Neuron (in vitro differentiated cells): ENCODE data around the gene GNS.

Source experiments
- H2AFZ ChIP-seq: one replicate; pipeline ENCODE4 v1.6.1; 2013; ENCODE audit warnings: low read depth, mild to moderate bottlenecking, inconsistent platforms, low read length, moderate library complexity
- H3K27me3 ChIP-seq: one replicate; pipeline ENCODE4 v1.6.1; 2013; ENCODE audit warnings: low read length; ENCODE audit not compliant: insufficient read depth
- H3K36me3 ChIP-seq: one replicate; pipeline ENCODE4 v1.6.1; 2013; ENCODE audit warnings: low read length; ENCODE audit not compliant: insufficient read depth
- H3K4me1 ChIP-seq: one replicate; pipeline ENCODE4 v1.6.1; 2013; ENCODE audit warnings: low read length; ENCODE audit not compliant: insufficient read depth
- H3K4me3 ChIP-seq: 2 replicates; pipeline ENCODE4 v1.5.1; 2013; ENCODE audit warnings: mild to moderate bottlenecking, low read length, moderate library complexity
- H3K9me3 ChIP-seq: one replicate; pipeline ENCODE4 v1.6.1; 2013; ENCODE audit warnings: low read length

Gene GNS

GRCh38 chr12:64757771-64758170, 1.4 kb downstream of the GNS start:
- no peaks in the 10 kb centered on the region for H3K27me3 ChIP-seq
- H3K9me3 ChIP-seq: no peaks in the 10 kb centered on the region
- H3K4me3 ChIP-seq: no peak overlapping the region
- H3K4me1 ChIP-seq: peaks cover 7% of the 10 kb centered on the region
- H3K36me3 ChIP-seq: peaks cover 4% of the 10 kb centered on the region
- no peak overlapping the region for H2AFZ ChIP-seq

DNA sequence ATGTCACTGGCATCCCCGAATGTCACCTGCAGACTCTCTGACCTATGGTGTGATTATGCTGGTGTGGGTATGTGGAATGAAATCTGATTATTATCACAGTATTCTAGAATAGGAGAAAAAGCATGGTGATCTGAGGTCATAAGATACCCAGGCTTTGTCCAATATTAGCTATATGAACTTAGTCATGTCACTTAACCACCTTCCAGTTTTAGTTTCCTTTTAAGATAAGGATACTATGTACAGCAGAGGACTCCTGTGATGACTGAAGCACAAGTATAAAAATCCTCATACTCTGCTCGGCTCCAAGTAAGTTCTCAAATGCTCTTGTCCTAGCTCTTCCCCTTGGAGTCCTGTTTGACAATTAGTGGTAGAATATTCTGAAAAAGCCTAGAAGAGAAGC, 2.8 kb downstream of the GNS start:
- peaks cover 7% of the 10 kb centered on the region for H3K4me1 ChIP-seq
- peaks cover 9% of the 10 kb centered on the region for H3K36me3 ChIP-seq
- no peak overlapping the region for H3K4me3 ChIP-seq

DNA sequence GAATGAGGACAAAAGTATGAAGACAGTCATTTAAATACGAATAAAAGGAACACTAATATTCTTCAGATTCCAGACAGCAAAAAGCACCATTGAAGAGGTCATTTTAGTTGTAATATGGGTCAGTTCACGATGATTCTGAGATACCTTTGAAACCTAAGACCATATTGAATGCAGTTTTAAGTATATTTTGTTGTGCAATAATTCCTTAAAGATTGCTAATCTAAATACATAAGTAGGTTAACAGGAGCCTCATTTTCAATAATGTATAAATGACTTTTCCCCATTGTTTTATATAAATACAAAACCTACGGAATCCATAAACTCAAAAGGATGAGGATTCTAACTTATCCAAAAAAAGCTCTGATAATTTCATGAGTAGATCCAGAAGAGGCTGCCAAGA, 5.8 kb downstream of the GNS start:
- peaks cover 4% of the 10 kb centered on the region for H3K4me1 ChIP-seq
- H3K27me3 ChIP-seq: no peaks in the 10 kb centered on the region
- H3K9me3 ChIP-seq: peaks cover 2% of the 10 kb centered on the region
- peaks cover 19% of the 10 kb centered on the region for H3K36me3 ChIP-seq
- no peak overlapping the region for H2AFZ ChIP-seq
- no peak overlapping the region for H3K4me3 ChIP-seq

More for the DNA sequence above, 2.8 kb downstream of the GNS start:
- no peaks in the 10 kb centered on the region for H3K9me3 ChIP-seq
- H3K27me3 ChIP-seq: no peaks in the 10 kb centered on the region
- no peak overlapping the region for H2AFZ ChIP-seq

DNA sequence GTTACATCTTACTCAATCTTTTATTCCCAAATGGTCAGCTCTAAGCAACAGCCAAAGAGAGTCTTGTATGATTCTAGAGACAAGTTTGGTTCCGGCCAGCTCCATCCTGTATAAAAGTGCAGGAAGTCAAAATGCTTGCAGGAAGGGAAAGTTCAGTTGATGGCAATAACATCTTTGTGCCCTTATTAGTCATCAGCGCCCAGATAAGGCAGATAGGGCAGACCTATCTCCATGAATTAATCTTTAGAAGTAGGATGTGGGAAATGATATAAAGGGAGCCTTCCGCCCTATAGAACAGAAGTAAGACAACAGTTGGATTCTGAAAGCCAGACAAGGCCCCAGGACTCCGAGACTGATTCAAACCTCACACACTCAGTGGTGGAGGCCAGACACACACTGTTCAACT, 6.4 kb downstream of the GNS start:
- H3K4me3 ChIP-seq: no peak overlapping the region
- H3K36me3 ChIP-seq: peaks cover 19% of the 10 kb centered on the region
- no peak overlapping the region for H2AFZ ChIP-seq

DNA sequence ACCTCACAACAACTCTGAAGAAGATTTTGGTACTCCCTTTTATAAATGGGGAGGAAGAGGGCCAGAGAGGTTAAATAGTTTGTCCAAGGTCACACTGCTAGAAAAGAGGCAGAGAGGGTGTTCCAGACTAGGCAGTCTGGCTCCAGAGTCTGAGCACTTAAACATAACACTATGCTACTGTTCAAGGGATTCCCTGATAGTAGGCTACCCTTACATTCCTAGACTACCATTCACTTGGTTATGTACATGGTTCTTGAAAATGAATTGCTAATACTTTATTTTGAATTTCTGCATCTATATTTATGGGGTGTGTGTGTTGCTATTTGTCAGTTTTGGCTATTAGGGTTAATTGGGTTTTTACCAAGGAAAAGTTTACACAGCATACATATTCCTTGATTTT, 7.2 kb downstream of the GNS start:
- Histone ChIP-seq H3K4me1 (no peaks in the 10 kb centered on the region), H2AFZ (no peak overlapping the region), H3K27me3 (no peaks in the 10 kb centered on the region), H3K36me3 (peaks cover 19% of the 10 kb centered on the region), H3K4me3 (no peak overlapping the region), H3K9me3 (peaks cover 2% of the 10 kb centered on the region)

More for the DNA sequence above, 6.4 kb downstream of the GNS start:
- Histone ChIP-seq H3K9me3 (peaks cover 2% of the 10 kb centered on the region), H3K4me1 (peaks cover 2% of the 10 kb centered on the region), H3K27me3 (no peaks in the 10 kb centered on the region)

- Histone ChIP-seq H2AFZ (no peak overlapping the region), H3K36me3 (peaks cover 35% of the 10 kb centered on the region), H3K4me3 (no peak overlapping the region), H3K9me3 (peaks cover 2% of the 10 kb centered on the region), H3K27me3 (no peaks in the 10 kb centered on the region), H3K4me1 (no peaks in the 10 kb centered on the region)
These were observed 9.6 kb downstream of the GNS start for GRCh38 chr12:64749461-64750200.

GRCh38 chr12:64747695-64748094, 11.5 kb downstream of the GNS start:
- H3K4me3 ChIP-seq: no peak overlapping the region
- H3K9me3 ChIP-seq: peaks cover 2% of the 10 kb centered on the region
- H3K27me3 ChIP-seq: no peaks in the 10 kb centered on the region
- H2AFZ ChIP-seq: no peak overlapping the region
- H3K4me1 ChIP-seq: no peaks in the 10 kb centered on the region
- peaks cover 51% of the 10 kb centered on the region for H3K36me3 ChIP-seq

GRCh38 chr12:64746663-64747062, 12.5 kb downstream of the GNS start:
- H2AFZ ChIP-seq: no peak overlapping the region
- peaks cover 2% of the 10 kb centered on the region for H3K9me3 ChIP-seq
- no peak overlapping the region for H3K4me3 ChIP-seq
- no peaks in the 10 kb centered on the region for H3K27me3 ChIP-seq
- peaks cover 55% of the 10 kb centered on the region for H3K36me3 ChIP-seq
- H3K4me1 ChIP-seq: no peaks in the 10 kb centered on the region

GRCh38 chr12:64745980-64746379, 13.2 kb downstream of the GNS start:
- Histone ChIP-seq H2AFZ (no peak overlapping the region), H3K9me3 (peaks cover 2% of the 10 kb centered on the region), H3K4me1 (no peaks in the 10 kb centered on the region), H3K27me3 (no peaks in the 10 kb centered on the region), H3K4me3 (no peak overlapping the region), H3K36me3 (peaks cover 53% of the 10 kb centered on the region)

GRCh38 chr12:64745259-64745807, 13.9 kb downstream of the GNS start:
- Histone ChIP-seq H3K9me3 (peaks cover 2% of the 10 kb centered on the region), H3K36me3 (peaks cover 52% of the 10 kb centered on the region), H2AFZ (no peak overlapping the region), H3K4me1 (no peaks in the 10 kb centered on the region), H3K4me3 (no peak overlapping the region), H3K27me3 (no peaks in the 10 kb centered on the region)

DNA sequence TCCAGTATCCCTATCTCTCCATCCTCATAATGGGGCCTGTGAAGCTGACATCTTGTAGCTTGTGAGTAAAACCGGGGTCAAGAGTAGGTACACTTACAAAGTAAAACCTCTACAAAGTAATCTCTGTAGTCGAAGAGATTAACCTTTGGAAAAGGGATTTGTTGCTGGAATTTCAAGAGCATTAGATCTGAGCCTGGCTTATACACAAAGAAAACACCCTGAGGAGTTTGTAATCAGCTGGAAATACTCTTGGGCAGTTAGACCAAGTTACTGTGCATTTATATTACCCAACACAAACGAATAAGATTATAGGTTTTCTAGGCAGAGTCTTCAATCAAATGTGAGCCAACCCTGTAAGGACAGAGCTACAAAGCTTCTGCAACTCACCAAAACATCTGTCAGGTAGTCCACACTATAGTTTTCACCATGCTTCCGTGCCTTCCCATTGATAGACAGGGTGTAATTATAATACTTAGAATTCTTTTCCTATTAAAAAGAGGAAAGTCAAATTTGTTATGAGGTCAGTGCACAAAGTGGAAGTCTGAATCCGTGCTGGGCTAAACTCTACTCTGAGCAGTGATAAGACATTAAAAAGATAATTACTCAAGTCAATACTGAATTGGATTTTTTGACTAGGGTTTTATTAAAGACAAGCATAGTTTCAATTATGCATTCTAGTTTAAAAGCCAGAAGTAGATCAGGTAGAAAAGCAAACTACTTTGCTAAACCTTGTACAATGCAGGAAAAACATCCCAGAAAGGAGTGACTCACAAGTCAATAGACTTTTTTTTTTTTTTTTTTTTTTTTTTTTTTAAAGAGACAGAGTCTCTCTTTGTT, 14.6 kb downstream of the GNS start:
- Histone ChIP-seq H2AFZ (no peak overlapping the region), H3K36me3 (peaks cover 56% of the 10 kb centered on the region), H3K9me3 (no peaks in the 10 kb centered on the region), H3K27me3 (no peaks in the 10 kb centered on the region), H3K4me1 (no peaks in the 10 kb centered on the region), H3K4me3 (no peak overlapping the region)

DNA sequence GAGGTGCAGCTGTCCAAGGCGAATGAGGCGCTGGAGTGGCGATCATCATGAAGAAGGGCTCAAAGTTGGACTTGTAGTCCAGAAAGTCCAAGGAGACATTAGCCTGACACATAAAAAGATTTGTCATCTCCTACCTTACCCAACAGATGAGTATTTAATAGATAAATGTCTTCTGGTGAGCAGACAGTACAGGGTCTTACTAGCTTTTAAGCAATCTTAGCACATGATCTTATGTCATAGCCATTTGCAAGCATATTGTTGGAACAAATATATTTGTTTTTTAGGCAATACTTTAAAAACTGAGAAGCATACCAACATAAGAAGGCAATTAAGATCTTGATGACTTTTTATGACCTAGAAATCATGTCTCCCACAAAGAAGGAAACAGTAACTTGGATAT, 16.0 kb downstream of the GNS start:
- Histone ChIP-seq H3K36me3 (peaks cover 68% of the 10 kb centered on the region), H2AFZ (no peak overlapping the region), H3K4me1 (no peaks in the 10 kb centered on the region), H3K9me3 (no peaks in the 10 kb centered on the region), H3K27me3 (no peaks in the 10 kb centered on the region), H3K4me3 (no peak overlapping the region)

- Histone ChIP-seq H3K9me3 (no peaks in the 10 kb centered on the region), H3K36me3 (peaks cover 74% of the 10 kb centered on the region), H3K27me3 (no peaks in the 10 kb centered on the region), H2AFZ (no peak overlapping the region), H3K4me3 (no peak overlapping the region), H3K4me1 (no peaks in the 10 kb centered on the region)
These were observed 16.8 kb downstream of the GNS start for GRCh38 chr12:64742416-64742815.
